AG04450 (cell line): ENCODE measurements around the gene CPNE2. TPM values are rescaled to one million over a fixed set of nuclear protein-coding genes. Genes with fewer than 3 reads are reported as not detected.
A peak's percentile ranks its signal among the peaks of the same experiment; 100 is the strongest.
"Not testable (repeated sequence)": the region's sequence is repeated elsewhere in the genome, so short reads cannot be mapped to it uniquely, and the experiment has no call there.

Source experiments
- CTCF ChIA-PET: fragments of 300-600, 350-600 bp; formaldehyde crosslinking; extraction: SDS; loops from one replicate; lab custom pipeline; 2022; ENCODE audit warnings: antibody characterized with exemption, inconsistent platforms; lab: Charles Lee
- POLR2A ChIA-PET: fragments of 350-600 bp; formaldehyde crosslinking; extraction: SDS; loops from one replicate; lab custom pipeline; 2021; ENCODE audit warnings: antibody characterized with exemption, inconsistent platforms; lab: Yijun Ruan, JAX
- DNase-seq: peaks from one replicate; pipeline ENCODE4 v3.0.0-alpha.2; 2011; ENCODE audit warnings: low read depth, low spot score
- H3K27ac ChIP-seq: one replicate; pipeline ENCODE4 v1.5.1; 2012; ENCODE audit warnings: low read depth, low read length, control low read depth
- H3K27me3 ChIP-seq: one replicate; pipeline ENCODE4 v1.6.0; 2012; ENCODE audit warnings: low read length; ENCODE audit not compliant: control insufficient read depth, insufficient read depth
- H3K4me3 ChIP-seq: 2 replicates; pipeline ENCODE4 v1.5.1; 2011; ENCODE audit warnings: mild to moderate bottlenecking, low read depth, low read length, control low read depth
- H3K9me3 ChIP-seq: 2 replicates; pipeline ENCODE4 v1.5.1; 2012; ENCODE audit warnings: low read length; ENCODE audit not compliant: control insufficient read depth, insufficient read depth
- polyA plus RNA-seq: library from polyadenylated mRNA; depleted of rRNA; stranded (reverse); fragments of >200 nt; gene quantifications from 2 replicates; pipeline ENCODE4 v1.2.3, GENCODE V29; 2011
- TF ChIP-seq, protein P1 (sequence below): IDR thresholded peaks from 2 replicates; pipeline ENCODE4 v1.5.1; 2011; ENCODE audit warnings: low read depth, low read length, control low read depth, inconsistent platforms

The CPNE2 gene
- polyA plus RNA-seq, 1 experiment: 26.2 TPM

DNA sequence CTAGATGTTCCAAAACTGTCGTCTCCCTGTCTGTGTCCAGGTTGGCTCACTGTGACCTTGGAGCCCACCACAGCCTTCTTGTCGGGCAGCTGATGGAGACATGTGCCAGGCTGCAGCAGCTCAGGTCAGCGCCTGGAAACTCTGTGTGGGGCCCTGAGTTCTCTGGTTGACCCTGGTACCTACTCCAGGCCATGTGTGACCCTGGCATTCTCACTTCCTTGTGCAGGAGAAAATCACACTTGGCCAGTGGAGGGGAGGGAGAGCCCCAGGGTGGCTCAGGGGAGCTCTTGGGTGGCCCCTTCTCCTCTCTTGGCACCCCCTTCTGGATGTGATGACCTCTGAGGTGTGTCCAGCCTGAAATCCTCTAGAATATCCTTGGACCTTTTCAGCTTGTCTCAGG lies 25.0 kb upstream of the CPNE2 start:
- no peak for DNase-seq
- TF ChIP-seq, protein P1, sequence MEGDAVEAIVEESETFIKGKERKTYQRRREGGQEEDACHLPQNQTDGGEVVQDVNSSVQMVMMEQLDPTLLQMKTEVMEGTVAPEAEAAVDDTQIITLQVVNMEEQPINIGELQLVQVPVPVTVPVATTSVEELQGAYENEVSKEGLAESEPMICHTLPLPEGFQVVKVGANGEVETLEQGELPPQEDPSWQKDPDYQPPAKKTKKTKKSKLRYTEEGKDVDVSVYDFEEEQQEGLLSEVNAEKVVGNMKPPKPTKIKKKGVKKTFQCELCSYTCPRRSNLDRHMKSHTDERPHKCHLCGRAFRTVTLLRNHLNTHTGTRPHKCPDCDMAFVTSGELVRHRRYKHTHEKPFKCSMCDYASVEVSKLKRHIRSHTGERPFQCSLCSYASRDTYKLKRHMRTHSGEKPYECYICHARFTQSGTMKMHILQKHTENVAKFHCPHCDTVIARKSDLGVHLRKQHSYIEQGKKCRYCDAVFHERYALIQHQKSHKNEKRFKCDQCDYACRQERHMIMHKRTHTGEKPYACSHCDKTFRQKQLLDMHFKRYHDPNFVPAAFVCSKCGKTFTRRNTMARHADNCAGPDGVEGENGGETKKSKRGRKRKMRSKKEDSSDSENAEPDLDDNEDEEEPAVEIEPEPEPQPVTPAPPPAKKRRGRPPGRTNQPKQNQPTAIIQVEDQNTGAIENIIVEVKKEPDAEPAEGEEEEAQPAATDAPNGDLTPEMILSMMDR: no peak
- Histone ChIP-seq H3K9me3 (no peaks in the 10 kb centered on the region), H3K27ac (no peak overlapping the region), H3K4me3 (no peak overlapping the region), H3K27me3 (no peaks in the 10 kb centered on the region)
- ChIA-PET POLR2A (no interaction called here), CTCF (interaction anchor here (2.1 kb wide), 1 partner anchor 16 kb away, joined by 8 read pairs; no protein-coding TSS in a partner anchor)

DNA sequence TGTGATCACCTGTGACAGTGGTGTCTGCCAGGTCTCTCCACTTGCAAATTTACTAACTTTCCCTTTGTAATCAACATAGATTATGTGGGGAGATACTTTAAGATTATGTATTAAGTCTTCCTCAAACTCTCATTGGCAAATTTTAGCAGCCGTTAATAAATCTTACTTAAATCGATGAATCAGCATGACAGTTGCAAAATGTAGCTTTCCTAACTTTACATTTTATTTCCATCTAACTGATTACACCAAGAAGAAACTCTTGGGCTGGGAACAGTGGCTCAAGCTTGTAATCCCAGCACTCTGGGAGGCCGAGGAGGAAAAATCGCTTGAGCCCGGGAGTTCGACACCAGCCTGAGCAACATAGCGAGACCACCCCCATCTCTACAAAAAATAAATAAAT lies 23.3 kb upstream of the CPNE2 start:
- Histone ChIP-seq H3K27ac (no peak overlapping the region), H3K4me3 (no peak overlapping the region), H3K27me3 (no peaks in the 10 kb centered on the region), H3K9me3 (no peaks in the 10 kb centered on the region)
- DNase-seq: no peak
- ChIA-PET POLR2A (no interaction called here), CTCF (interaction anchor here (1.2 to 2.1 kb wide), 2 partner anchors 14 to 23 kb away, joined by 4 to 12 read pairs; no protein-coding TSS in a partner anchor)
- TF ChIP-seq, protein P1: no peak

DNA sequence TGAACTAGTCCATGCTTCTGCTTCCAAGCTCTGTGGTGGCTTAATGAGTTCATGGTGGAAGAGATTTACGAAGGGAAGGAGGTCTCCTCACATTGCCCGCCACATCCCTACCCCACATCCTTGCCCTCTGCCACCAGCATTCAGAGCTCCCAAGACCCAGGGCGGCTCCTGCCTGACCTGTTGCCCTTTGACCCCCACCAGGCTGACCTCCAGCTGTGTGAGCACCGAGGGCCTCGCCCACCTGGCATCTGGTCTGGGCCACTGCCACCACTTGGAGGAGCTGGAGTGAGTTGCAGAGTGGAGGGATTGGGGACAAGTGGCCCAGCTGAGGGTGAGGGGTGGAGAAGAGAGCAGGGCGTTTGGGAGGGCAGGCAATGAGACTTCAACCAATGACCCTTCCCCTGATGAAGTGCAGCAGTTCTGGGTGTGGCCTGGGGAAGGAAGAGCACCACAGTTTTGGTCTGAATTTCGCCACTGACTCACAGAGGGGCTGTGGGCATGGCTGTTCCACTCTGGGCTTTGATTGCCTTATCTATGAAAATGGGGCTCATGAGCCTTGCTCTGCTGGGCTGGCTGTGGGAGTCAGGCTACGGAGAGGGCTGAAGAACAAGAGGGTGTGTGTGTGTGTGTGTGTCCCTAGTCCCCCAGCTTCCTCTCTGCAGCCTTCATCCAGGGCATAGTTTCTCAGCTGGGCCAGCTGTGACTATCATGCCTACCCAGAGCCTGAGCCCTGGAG lies 22.6 kb upstream of the CPNE2 start:
- H3K27ac ChIP-seq: no peak overlapping the region
- H3K27me3 ChIP-seq: no peaks in the 10 kb centered on the region
- H3K9me3 ChIP-seq: no peaks in the 10 kb centered on the region
- DNase-seq: no peak
- ChIA-PET CTCF (interaction anchor here (1.2 to 2.1 kb wide), 2 partner anchors 14 to 24 kb away, joined by 4 to 12 read pairs; no protein-coding TSS in a partner anchor), POLR2A (no interaction called here)
- H3K4me3 ChIP-seq: no peak overlapping the region
- TF ChIP-seq, protein P1: no peak

DNA sequence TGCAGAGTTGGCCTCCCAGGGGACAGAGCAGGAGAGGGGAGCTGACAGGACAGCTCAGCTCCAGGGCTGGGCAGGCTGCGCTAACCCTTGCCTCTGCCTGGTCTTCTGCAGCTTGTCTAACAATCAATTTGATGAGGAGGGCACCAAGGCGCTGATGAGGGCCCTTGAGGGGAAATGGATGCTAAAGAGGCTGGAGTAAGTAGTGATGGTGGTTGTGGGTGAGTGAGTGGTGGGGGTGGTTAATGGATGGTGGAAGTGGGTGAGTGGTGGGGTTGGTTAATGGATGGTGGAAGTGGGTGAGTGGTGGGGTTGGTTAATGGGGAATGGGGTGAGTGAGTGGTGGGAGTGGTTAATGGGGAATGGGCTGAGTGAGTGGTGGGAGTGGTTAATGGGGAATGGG lies 22.0 kb upstream of the CPNE2 start:
- no peaks in the 10 kb centered on the region for H3K9me3 ChIP-seq
- ChIA-PET CTCF (interaction anchor here (2.1 kb wide), 1 partner anchor 13 kb away, joined by 12 read pairs; no protein-coding TSS in a partner anchor), POLR2A (no interaction called here)
- TF ChIP-seq, protein P1: no peak
- no peak for DNase-seq
- H3K4me3 ChIP-seq: no peak overlapping the region
- H3K27ac ChIP-seq: peak overlapping the region; percentile 11
- H3K27me3 ChIP-seq: no peaks in the 10 kb centered on the region

DNA sequence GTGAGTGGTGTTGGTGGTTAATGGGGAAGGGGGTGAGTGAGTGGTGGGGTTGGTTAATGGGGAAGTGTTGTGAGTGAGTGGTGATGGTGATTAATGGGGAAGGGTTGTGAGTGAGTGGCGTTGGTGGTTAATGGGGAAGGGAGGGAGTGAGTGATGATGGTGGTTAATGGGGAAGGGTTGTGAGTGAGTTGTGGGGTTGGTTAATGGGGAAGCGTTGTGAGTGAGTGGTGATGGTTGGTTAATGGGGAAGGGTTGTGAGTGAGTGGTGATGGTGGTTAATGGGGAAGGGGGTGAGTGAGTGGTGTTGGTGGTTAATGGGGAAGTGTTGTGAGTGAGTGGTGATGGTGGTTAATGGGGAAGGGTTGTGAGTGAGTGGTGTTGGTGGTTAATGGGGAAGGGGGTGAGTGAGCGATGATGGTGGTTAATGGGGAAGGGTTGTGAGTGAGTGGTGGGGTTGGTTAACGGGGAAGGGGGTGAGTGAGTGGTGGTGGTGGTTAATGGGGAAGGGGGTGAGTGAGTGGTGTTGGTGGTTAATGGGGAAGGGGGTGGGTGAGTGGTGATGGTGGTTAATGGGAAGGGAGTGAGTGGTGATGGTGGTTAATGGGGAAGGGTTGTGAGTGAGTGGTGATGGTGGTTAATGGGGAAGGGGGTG lies 21.2 kb upstream of the CPNE2 start:
- CTCF ChIA-PET, H3K27ac ChIP-seq, H3K9me3 ChIP-seq, H3K27me3 ChIP-seq, H3K4me3 ChIP-seq, POLR2A ChIA-PET, DNase-seq: not testable (repeated sequence)
